Tibial nerve (tissue), 4 donors: ENCODE data around the gene FLT4. TPM values are rescaled to one million over a fixed set of nuclear protein-coding genes. Genes with fewer than 3 reads are reported as not detected.

ENCODE experiments used
- DNase-seq, 2 donors: peaks; one replicate each; pipeline ENCODE4 v3.0.0-alpha.2; 2019; ENCODE audit warnings: low spot score in 2 of 2
- H3K27ac ChIP-seq, 4 donors: fragments of 200-600 bp; sonication (generic) in 3 of 4; one replicate each; pipeline ENCODE4 v1.5.1; 2017 to 2019; ENCODE audit warnings: mild to moderate bottlenecking in 1 of 4
- H3K27me3 ChIP-seq, 2 donors: fragments of 200-600 bp; sonication (generic) in 1 of 2; one replicate each; pipeline versions ENCODE4 v1.5.1 to v1.6.0; 2017 to 2019
- H3K36me3 ChIP-seq, 3 donors: fragments of 200-600 bp; sonication (generic); one replicate each; pipeline ENCODE4 v1.5.1; 2018 to 2019
- H3K4me1 ChIP-seq, 4 donors: fragments of 200-600 bp; sonication (generic) in 3 of 4; one replicate each; pipeline ENCODE4 v1.5.1; 2017 to 2019
- H3K4me3 ChIP-seq, 4 donors: fragments of 200-600 bp; sonication (generic) in 3 of 4; one replicate each; pipeline ENCODE4 v1.5.1; 2017 to 2019; ENCODE audit warnings: mild to moderate bottlenecking in 1 of 4, moderate library complexity in 1 of 4
- H3K9me3 ChIP-seq, 4 donors: fragments of 200-600 bp; sonication (generic) in 3 of 4; one replicate each; pipeline ENCODE4 v1.5.1; 2017 to 2019
- CTCF ChIP-seq, 5 experiments: fragments of 200-600 bp in 3 of 5; fragments of 450-650 bp in 2 of 5; sonication (generic) in 3 of 5; IDR thresholded peaks; one replicate each; pipeline ENCODE4 v1.5.1; 2016 to 2019; ENCODE audit warnings: antibody characterized with exemption in 5 of 5, mild to moderate bottlenecking in 3 of 5, moderate library complexity in 2 of 5
- EP300 ChIP-seq, 2 donors: sonication (generic); formaldehyde crosslinking; IDR thresholded peaks; one replicate each; pipeline ENCODE4 v1.6.1; 2017; ENCODE audit warnings: antibody characterized with exemption in 2 of 2, mild to moderate bottlenecking in 1 of 2
- POLR2A ChIP-seq, 2 donors: fragments of 450-650 bp; IDR thresholded peaks; one replicate each; pipeline ENCODE4 v1.6.1; 2017; ENCODE audit warnings: antibody characterized with exemption in 2 of 2, mild to moderate bottlenecking in 2 of 2, moderate library complexity in 2 of 2
- WGBS, 2 donors: methylation state at CpG; one replicate each; pipeline ENCODE4 v1.1.5; 2018; 5-methylcytosine and 5-hydroxymethylcytosine counted together
- total RNA-seq, 4 donors: library from RNA; depleted of rRNA; stranded (reverse); fragments of >200 nt; gene quantifications; one replicate each; pipeline ENCODE4 v1.1.0, GENCODE V29; 2016

The FLT4 gene
- total RNA-seq, 4 donors from 2014 or later: 4.6 to 34.2 (median 14.9) TPM

GRCh38 chr5:180613188-180613813 lies 36.1 kb downstream of the FLT4 start:
- no peaks in the 10 kb centered on the region for H3K9me3 ChIP-seq
- no peak for DNase-seq
- TF ChIP-seq POLR2A (IDR thresholded peaks at IDR 0.05) (no peak), CTCF (IDR thresholded peaks at IDR 0.05) (no peak), EP300 (IDR thresholded peaks at IDR 0.05) (no peak)
- H3K4me1 ChIP-seq: no peaks in the 10 kb centered on the region
- H3K27ac ChIP-seq: no peak overlapping the region
- no peaks in the 10 kb centered on the region for H3K27me3 ChIP-seq
- H3K4me3 ChIP-seq: no peak overlapping the region
- WGBS, 2 donors: 69 to 71% methylated on average over 16 to 19 of the region's 19 CpGs
- no peaks in the 10 kb centered on the region for H3K36me3 ChIP-seq

GRCh38 chr5:180612683-180613082 lies 36.7 kb downstream of the FLT4 start:
- Histone ChIP-seq H3K4me3 (no peak overlapping the region), H3K9me3 (no peaks in the 10 kb centered on the region), H3K27me3 (no peaks in the 10 kb centered on the region), H3K4me1 (no peaks in the 10 kb centered on the region), H3K27ac (no peak overlapping the region), H3K36me3 (no peaks in the 10 kb centered on the region)
- 83 to 84% methylated on average over 15 of the region's 15 CpGs for WGBS, 2 donors
- no peak for DNase-seq
- TF ChIP-seq POLR2A (IDR thresholded peaks at IDR 0.05) (no peak), EP300 (IDR thresholded peaks at IDR 0.05) (no peak)

GRCh38 chr5:180611140-180611850 lies 38.1 kb downstream of the FLT4 start:
- Histone ChIP-seq H3K27me3 (no peaks in the 10 kb centered on the region), H3K4me1 (no peaks in the 10 kb centered on the region), H3K27ac (no peak overlapping the region), H3K36me3 (no peaks in the 10 kb centered on the region), H3K4me3 (no peak overlapping the region), H3K9me3 (no peaks in the 10 kb centered on the region)
- no peak for TF ChIP-seq EP300 (IDR thresholded peaks at IDR 0.05)
- no peak for TF ChIP-seq CTCF (IDR thresholded peaks at IDR 0.05)
- no peak for TF ChIP-seq POLR2A (IDR thresholded peaks at IDR 0.05)
- 81 to 82% methylated on average over 25 to 27 of the region's 30 CpGs for WGBS, 2 donors
- DNase-seq: no peak

- 67 to 68% methylated on average over 16 to 23 of the region's 23 CpGs for WGBS, 2 donors
- H3K4me1 ChIP-seq: no peaks in the 10 kb centered on the region
- DNase-seq: no peak
- H3K27me3 ChIP-seq: no peaks in the 10 kb centered on the region
- TF ChIP-seq EP300 (IDR thresholded peaks at IDR 0.05) (no peak), CTCF (IDR thresholded peaks at IDR 0.05) (no peak), POLR2A (IDR thresholded peaks at IDR 0.05) (no peak)
- no peak overlapping the region for H3K4me3 ChIP-seq
- H3K9me3 ChIP-seq: no peaks in the 10 kb centered on the region
- H3K36me3 ChIP-seq: no peaks in the 10 kb centered on the region
- H3K27ac ChIP-seq: no peak overlapping the region
These were observed 39.4 kb downstream of the FLT4 start for GRCh38 chr5:180609817-180610550.

GRCh38 chr5:180609386-180609785 lies 40.0 kb downstream of the FLT4 start:
- H3K36me3 ChIP-seq: no peaks in the 10 kb centered on the region
- no peak for TF ChIP-seq POLR2A (IDR thresholded peaks at IDR 0.05)
- TF ChIP-seq CTCF (IDR thresholded peaks at IDR 0.05): no peak
- no peak for TF ChIP-seq EP300 (IDR thresholded peaks at IDR 0.05)
- H3K27me3 ChIP-seq: no peaks in the 10 kb centered on the region
- H3K27ac ChIP-seq: no peak overlapping the region
- H3K9me3 ChIP-seq: no peaks in the 10 kb centered on the region
- H3K4me1 ChIP-seq: no peaks in the 10 kb centered on the region
- no peak overlapping the region for H3K4me3 ChIP-seq
- no peak for DNase-seq
- WGBS, 2 donors: 82 to 85% methylated on average over 15 of the region's 15 CpGs
